Measurements from ENCODE around the gene MVK.

Gene MVK

GRCh38 chr12:109588461-109589239, 15.1 kb downstream of the MVK start:
- Mint-ChIP-seq H3K4me3 (no peak overlapping the region), H3K9me3 (no peaks in the 10 kb centered on the region), H3K27ac (peak overlapping the region in 1 of 2 donors; percentile 60), H3K27me3 (no peaks in the 10 kb centered on the region), H3K4me1 (no peaks in the 10 kb centered on the region)
- ATAC-seq (no peak), DNase-seq (no peak)

DNA sequence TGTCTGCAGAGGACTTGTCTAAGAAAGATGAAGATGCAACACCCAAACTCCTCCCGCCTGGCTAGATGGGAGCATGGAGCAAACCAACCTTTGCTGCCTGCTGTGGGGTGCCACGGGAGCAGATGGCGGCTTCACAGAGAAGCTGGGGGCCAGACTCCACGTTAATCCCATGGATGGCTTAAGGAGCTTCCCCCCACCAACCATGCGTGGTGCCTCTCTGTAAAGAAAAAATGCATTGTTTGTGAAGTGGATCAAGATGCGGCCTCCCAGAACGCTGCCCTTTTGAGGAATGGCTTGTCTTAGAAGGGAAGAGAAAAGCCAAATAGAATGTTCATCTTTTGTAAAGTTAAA, 15.6 kb downstream of the MVK start:
- Mint-ChIP-seq H3K9me3 (no peaks in the 10 kb centered on the region), H3K4me3 (no peak overlapping the region), H3K4me1 (no peaks in the 10 kb centered on the region), H3K27ac (peak overlapping the region in 1 of 2 donors; percentile 60), H3K27me3 (no peaks in the 10 kb centered on the region)
- ATAC-seq: no peak
- no peak for DNase-seq

DNA sequence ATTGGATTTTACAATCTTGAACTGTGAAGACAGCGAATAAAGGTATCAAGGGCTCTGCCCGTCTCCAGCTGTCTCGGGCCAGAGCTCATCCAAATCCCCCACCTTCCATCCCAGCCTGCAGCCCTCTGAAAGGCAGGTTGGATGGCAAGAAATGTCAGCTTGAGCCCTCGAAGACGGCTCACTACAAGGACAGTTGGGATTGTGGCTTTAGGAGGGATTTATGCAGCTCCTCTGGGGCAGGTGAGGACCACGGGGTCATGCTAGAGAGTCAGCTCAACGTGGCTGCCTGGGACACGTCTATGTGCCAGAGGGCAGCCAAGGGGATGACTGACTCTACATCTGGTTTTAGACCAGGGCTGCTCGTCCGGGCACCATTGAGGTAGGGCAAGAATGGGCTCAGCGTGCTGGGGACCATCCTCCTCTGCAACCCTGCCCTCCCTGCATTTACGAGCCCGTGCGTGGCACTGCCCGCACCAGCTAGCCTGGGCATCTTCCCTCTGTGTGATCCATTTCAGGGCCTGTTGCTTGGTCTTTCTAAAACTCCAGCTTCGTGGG, 16.2 kb downstream of the MVK start:
- Mint-ChIP-seq H3K4me3 (no peak overlapping the region), H3K27me3 (no peaks in the 10 kb centered on the region)
- no peak for ATAC-seq

DNA sequence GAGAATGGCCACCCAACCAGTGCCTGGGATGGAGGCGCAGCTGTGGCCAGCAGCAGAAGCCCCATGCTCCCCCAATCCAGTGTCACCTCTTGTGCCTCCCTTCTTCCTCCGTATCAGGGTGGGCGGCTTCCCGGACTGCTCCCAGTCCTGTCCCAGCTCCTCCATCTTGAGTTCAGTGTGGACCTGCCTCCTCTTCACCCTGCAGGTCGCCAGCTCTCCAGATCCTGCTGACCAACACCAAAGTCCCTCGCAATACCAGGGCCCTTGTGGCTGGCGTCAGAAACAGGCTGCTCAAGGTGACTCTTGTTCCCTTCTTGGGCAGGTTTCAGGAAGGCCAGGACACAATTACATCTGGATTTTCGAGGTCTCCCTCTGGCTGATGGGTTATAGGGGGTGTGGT, 17.0 kb downstream of the MVK start:
- Mint-ChIP-seq H3K4me3 (no peak overlapping the region), H3K27ac (no peak overlapping the region), H3K9me3 (no peaks in the 10 kb centered on the region), H3K4me1 (peaks cover 12% of the 10 kb centered on the region), H3K27me3 (no peaks in the 10 kb centered on the region)
- ATAC-seq (no peak), DNase-seq (no peak)

More for the DNA sequence above, 16.2 kb downstream of the MVK start:
- Mint-ChIP-seq H3K9me3 (no peaks in the 10 kb centered on the region), H3K4me1 (peaks cover 4% of the 10 kb centered on the region), H3K27ac (no peak overlapping the region)
- DNase-seq: no peak

DNA sequence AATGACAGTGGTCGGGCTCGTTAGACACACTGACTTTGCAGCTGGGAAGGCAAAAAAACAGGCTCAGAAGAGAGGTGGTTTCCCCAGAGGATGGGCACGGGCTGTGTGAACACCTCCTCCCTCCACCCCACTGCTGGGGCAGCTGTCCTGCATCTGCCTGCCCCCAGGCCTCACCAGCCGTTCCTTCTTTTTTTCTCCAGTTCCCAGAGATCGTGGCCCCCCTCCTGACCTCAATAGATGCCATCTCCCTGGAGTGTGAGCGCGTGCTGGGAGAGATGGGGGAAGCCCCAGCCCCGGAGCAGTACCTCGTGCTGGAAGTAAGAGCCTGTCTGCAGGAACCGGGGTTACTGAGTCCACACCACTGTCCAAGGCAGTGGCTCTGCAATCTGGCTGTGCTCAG, 17.4 kb downstream of the MVK start:
- Mint-ChIP-seq H3K9me3 (no peaks in the 10 kb centered on the region), H3K27ac (no peak overlapping the region), H3K4me3 (no peak overlapping the region), H3K4me1 (peaks cover 17% of the 10 kb centered on the region), H3K27me3 (no peaks in the 10 kb centered on the region)
- ATAC-seq (no peak), DNase-seq (no peak)

- H3K27me3 Mint-ChIP-seq: no peaks in the 10 kb centered on the region
- peaks cover 23% of the 10 kb centered on the region for H3K4me1 Mint-ChIP-seq
- H3K27ac Mint-ChIP-seq: peak overlapping the region in 1 of 2 donors; percentile 42
- H3K4me3 Mint-ChIP-seq: no peak overlapping the region
- no peaks in the 10 kb centered on the region for H3K9me3 Mint-ChIP-seq
- ATAC-seq (no peak), DNase-seq (no peak)
Observed at GRCh38 chr12:109592195-109592904, 18.8 kb downstream of the MVK start.

GRCh38 chr12:109592905-109593272, 19.3 kb downstream of the MVK start:
- H3K9me3 Mint-ChIP-seq: no peaks in the 10 kb centered on the region
- no peak for ATAC-seq
- peaks cover 29% of the 10 kb centered on the region for H3K4me1 Mint-ChIP-seq
- H3K27ac Mint-ChIP-seq: peak overlapping the region in 1 of 2 donors; percentile 42
- H3K4me3 Mint-ChIP-seq: no peak overlapping the region
- no peak for DNase-seq
- no peaks in the 10 kb centered on the region for H3K27me3 Mint-ChIP-seq

DNA sequence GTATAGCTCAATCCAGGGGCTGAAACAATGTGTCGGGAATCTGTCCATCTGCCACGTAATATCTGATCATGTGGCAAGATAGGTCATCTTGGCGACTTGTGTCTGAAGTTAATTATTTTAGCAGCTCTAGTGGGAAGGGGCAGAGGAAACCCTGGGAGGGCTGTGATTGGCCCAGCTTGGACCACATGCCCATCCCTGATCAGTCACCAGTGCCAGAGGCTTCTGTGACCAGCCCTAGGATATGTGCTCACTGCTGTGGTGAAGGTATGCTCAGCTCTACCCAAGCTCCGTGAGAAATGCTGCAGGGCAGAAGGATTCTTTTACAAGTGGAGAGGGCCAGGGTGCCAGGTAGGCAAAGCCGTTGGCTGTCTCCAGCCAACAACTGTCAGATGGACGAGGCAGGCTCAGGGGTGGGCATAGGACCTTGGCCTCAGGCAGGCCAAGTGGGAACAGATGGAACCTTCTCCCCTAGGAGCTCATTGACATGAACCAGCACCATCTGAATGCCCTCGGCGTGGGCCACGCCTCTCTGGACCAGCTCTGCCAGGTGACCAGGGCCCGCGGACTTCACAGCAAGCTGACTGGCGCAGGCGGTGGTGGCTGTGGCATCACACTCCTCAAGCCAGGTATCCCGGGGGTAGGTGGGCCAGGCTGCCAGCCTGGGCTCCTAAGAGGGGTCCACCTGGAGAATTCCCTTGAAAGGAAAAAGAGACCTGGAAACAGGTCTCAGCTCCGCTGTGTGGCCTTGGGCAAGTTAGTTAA, 21.1 kb downstream of the MVK start:
- peaks cover 32% of the 10 kb centered on the region for H3K4me1 Mint-ChIP-seq
- DNase-seq: no peak
- no peaks in the 10 kb centered on the region for H3K9me3 Mint-ChIP-seq
- H3K27ac Mint-ChIP-seq: no peak overlapping the region
- H3K27me3 Mint-ChIP-seq: no peaks in the 10 kb centered on the region
- peak overlapping the region in 1 of 2 donors; percentile 33 for H3K4me3 Mint-ChIP-seq
- ATAC-seq: no peak

DNA sequence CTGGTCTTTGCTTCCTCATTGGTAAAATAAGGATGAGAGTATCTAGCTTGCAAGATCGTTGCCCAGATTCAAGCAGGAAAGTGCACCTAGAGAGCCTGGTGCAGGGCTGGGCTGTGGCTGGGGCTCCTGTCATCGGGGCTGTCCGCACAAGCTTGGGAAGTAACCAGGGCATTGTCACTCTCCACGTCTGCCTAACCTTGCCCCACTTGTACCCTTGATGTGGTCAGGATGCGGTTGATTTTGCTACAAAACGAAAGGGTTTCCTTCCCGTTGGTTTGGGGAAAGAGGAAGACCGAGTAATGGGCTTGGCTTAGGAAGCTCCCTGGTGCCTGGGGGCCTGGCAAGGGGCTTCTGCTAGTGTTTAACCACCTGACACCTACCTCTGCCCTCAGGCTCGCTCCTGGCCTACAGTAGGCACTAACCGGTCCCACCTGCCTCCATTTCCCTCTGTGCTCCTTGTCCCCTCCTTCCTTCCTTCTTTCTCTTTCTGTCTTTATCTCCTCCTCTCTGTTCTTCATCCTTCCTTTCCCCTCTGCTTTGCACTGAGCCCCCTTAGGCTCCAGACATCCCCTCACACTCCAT, 21.8 kb downstream of the MVK start:
- peak overlapping the region in 1 of 2 donors; percentile 0 for H3K27ac Mint-ChIP-seq
- H3K9me3 Mint-ChIP-seq: no peaks in the 10 kb centered on the region
- peak overlapping the region in 1 of 2 donors; percentile 33 for H3K4me3 Mint-ChIP-seq
- peaks cover 32% of the 10 kb centered on the region for H3K4me1 Mint-ChIP-seq
- ATAC-seq: peak; percentile 94
- H3K27me3 Mint-ChIP-seq: no peaks in the 10 kb centered on the region
- peak in 1 of 2 donors; percentile 75 for DNase-seq

DNA sequence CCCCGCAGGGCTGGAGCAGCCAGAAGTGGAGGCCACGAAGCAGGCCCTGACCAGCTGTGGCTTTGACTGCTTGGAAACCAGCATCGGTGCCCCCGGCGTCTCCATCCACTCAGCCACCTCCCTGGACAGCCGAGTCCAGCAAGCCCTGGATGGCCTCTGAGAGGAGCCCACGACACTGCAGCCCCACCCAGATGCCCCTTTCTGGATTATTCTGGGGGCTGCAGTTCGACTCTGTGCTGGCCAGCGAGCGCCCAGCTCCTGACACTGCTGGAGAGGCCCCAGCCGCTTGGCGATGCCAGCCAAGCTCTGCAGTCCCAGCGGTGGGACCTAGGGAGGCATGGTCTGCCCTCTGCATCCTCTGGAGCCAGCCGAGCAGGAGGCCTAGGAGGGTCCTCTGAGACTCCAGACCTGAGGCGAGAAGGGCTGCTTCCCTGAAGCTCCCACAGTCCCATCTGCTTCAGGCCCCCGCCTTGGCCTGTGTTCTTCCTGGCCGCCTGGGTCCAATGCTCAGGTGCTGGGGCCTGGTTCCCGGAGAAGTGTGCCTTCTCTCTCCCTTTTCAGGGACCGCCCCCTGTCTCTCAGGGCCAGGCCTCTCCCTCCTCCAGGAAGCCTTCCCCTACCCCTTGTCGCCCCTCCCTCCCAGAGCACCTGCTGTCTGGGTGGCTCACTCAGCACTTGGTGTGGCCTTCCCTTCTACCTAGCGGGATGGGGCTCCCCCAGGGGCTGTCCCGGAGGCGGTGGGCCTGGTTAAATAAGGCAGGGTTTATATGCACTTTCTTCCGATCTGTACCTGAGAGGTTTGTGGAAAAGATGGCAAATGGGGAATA, 23.0 kb downstream of the MVK start:
- no peak for DNase-seq
- Mint-ChIP-seq H3K9me3 (no peaks in the 10 kb centered on the region), H3K27me3 (no peaks in the 10 kb centered on the region), H3K4me1 (peaks cover 32% of the 10 kb centered on the region), H3K4me3 (peak overlapping the region in 1 of 2 donors; percentile 37), H3K27ac (no peak overlapping the region)
- peak; percentile 24 for ATAC-seq

DNA sequence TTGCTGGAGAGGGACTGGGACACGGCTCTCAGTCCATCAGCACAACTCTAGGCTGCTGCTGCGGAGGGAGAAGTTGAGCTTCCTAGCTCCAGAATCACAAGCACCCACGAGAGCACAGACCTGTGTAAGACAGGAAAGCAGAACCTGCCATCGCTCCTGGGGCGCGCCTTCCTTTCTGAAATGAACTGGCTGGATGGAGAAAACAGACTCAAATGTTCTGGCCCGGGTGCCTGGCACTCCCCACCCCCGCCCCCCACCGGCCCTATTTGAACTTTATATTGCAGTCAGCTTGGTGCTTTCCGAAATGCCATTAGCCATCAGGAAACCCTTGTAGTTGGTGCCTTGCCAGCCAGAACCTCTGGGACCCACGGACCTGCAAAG, 23.8 kb downstream of the MVK start:
- DNase-seq (no peak), ATAC-seq (no peak)
- H3K4me3 Mint-ChIP-seq: peak overlapping the region in 1 of 2 donors; percentile 37
- H3K9me3 Mint-ChIP-seq: no peaks in the 10 kb centered on the region
- peaks cover 32% of the 10 kb centered on the region for H3K4me1 Mint-ChIP-seq
- H3K27ac Mint-ChIP-seq: no peak overlapping the region
- H3K27me3 Mint-ChIP-seq: no peaks in the 10 kb centered on the region

- ATAC-seq: no peak
- no peaks in the 10 kb centered on the region for H3K9me3 Mint-ChIP-seq
- no peak overlapping the region for H3K4me3 Mint-ChIP-seq
Observed at GRCh38 chr12:109597795-109598427, 24.3 kb downstream of the MVK start.

DNA sequence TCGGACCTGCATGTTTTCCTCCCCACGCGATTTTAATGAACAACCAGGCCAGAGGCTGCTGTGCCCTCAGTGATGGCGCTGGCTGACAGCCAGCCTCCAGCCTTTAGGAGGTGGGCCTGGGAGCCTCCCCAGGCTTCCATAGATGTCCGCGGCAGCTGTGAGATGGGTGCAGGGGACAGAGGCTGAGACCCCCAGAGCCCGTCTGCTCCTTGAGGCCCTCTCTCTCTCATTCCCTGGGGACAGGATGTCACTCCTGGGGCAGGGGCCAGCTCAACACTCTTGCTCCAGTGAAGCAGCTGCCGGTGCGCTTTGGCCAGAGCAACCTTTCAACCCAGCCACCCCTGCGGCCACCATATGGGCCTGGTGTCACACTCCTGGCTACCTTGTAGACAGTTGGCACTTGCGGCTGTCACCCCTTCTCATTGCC, 24.8 kb downstream of the MVK start:
- Mint-ChIP-seq H3K4me1 (peaks cover 32% of the 10 kb centered on the region), H3K9me3 (no peaks in the 10 kb centered on the region), H3K27me3 (no peaks in the 10 kb centered on the region), H3K27ac (no peak overlapping the region), H3K4me3 (no peak overlapping the region)
- no peak for ATAC-seq
- DNase-seq: no peak

More at GRCh38 chr12:109597795-109598427, 24.3 kb downstream of the MVK start:
- H3K27me3 Mint-ChIP-seq: no peaks in the 10 kb centered on the region
- H3K4me1 Mint-ChIP-seq: peaks cover 32% of the 10 kb centered on the region
- no peak overlapping the region for H3K27ac Mint-ChIP-seq
- DNase-seq: peak; percentile 47 to 55

DNA sequence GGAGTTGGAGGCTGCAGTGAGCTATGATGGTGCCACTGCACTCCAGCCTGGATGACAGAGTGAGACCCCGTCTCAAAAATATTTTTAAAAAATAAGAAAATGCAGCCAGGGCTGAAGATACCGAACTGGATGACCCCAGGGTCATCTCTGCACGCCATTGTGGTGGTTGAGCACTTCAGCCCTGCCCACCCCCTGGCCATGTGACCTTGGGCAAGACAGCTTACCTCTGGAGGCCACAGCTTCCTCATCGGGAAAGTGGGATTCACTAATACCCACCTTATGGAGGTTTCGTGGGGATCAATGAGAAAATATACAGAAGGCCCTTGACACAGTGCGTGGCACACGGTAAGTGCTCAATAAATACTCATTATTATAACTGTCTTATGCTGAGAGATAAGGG, 25.5 kb downstream of the MVK start:
- Mint-ChIP-seq H3K27me3 (peaks cover 5% of the 10 kb centered on the region), H3K27ac (no peak overlapping the region), H3K4me3 (no peak overlapping the region), H3K9me3 (no peaks in the 10 kb centered on the region), H3K4me1 (peaks cover 32% of the 10 kb centered on the region)
- no peak for ATAC-seq
- no peak for DNase-seq

Data from stimulated activated naive CD8-positive, alpha-beta T cell treated with anti-CD3 and anti-CD28 coated beads, Interleukin-15, amount 100 ng/mL, for 72 hours (primary cell).